ENCODE data around the gene FAM83C. TPM values are rescaled to one million over a fixed set of nuclear protein-coding genes. Genes with fewer than 3 reads are reported as not detected.

FAM83C gene
- total RNA-seq, 1 donor from 2014 or later: not detected

- Mint-ChIP-seq H3K27ac (ENCODE audit: unreplicated experiment) (peak overlapping the region; percentile 38), H3K27me3 (ENCODE audit: unreplicated experiment) (peaks cover 2% of the 10 kb centered on the region), H3K4me1 (ENCODE audit: low read depth, unreplicated experiment) (peaks cover 3% of the 10 kb centered on the region)
Measured at GRCh38 chr20:35307666-35308653, 15.7 kb upstream of the FAM83C start.

GRCh38 chr20:35306931-35307517 lies 14.8 kb upstream of the FAM83C start:
- peak; percentile 76 for DNase-seq
- TF ChIP-seq, protein P1, sequence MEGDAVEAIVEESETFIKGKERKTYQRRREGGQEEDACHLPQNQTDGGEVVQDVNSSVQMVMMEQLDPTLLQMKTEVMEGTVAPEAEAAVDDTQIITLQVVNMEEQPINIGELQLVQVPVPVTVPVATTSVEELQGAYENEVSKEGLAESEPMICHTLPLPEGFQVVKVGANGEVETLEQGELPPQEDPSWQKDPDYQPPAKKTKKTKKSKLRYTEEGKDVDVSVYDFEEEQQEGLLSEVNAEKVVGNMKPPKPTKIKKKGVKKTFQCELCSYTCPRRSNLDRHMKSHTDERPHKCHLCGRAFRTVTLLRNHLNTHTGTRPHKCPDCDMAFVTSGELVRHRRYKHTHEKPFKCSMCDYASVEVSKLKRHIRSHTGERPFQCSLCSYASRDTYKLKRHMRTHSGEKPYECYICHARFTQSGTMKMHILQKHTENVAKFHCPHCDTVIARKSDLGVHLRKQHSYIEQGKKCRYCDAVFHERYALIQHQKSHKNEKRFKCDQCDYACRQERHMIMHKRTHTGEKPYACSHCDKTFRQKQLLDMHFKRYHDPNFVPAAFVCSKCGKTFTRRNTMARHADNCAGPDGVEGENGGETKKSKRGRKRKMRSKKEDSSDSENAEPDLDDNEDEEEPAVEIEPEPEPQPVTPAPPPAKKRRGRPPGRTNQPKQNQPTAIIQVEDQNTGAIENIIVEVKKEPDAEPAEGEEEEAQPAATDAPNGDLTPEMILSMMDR (IDR thresholded peaks at IDR 0.05; ENCODE audit: partially characterized antibody, unreplicated experiment): peak; percentile 65
- Mint-ChIP-seq H3K4me1 (ENCODE audit: low read depth, unreplicated experiment) (peaks cover 3% of the 10 kb centered on the region), H3K27ac (ENCODE audit: unreplicated experiment) (no peak overlapping the region), H3K9me3 (ENCODE audit: unreplicated experiment) (peaks cover 2% of the 10 kb centered on the region), H3K27me3 (ENCODE audit: unreplicated experiment) (peaks cover 2% of the 10 kb centered on the region), H3K4me3 (ENCODE audit: unreplicated experiment) (no peak overlapping the region), H3K36me3 (ENCODE audit: unreplicated experiment) (no peaks in the 10 kb centered on the region)

More at GRCh38 chr20:35307666-35308653, 15.7 kb upstream of the FAM83C start:
- H3K36me3 Mint-ChIP-seq (ENCODE audit: unreplicated experiment): no peaks in the 10 kb centered on the region
- no peak overlapping the region for H3K4me3 Mint-ChIP-seq (ENCODE audit: unreplicated experiment)
- DNase-seq: no peak
- peaks cover 2% of the 10 kb centered on the region for H3K9me3 Mint-ChIP-seq (ENCODE audit: unreplicated experiment)
- TF ChIP-seq, protein P1 (IDR thresholded peaks at IDR 0.05; ENCODE audit: partially characterized antibody, unreplicated experiment): no peak

DNA sequence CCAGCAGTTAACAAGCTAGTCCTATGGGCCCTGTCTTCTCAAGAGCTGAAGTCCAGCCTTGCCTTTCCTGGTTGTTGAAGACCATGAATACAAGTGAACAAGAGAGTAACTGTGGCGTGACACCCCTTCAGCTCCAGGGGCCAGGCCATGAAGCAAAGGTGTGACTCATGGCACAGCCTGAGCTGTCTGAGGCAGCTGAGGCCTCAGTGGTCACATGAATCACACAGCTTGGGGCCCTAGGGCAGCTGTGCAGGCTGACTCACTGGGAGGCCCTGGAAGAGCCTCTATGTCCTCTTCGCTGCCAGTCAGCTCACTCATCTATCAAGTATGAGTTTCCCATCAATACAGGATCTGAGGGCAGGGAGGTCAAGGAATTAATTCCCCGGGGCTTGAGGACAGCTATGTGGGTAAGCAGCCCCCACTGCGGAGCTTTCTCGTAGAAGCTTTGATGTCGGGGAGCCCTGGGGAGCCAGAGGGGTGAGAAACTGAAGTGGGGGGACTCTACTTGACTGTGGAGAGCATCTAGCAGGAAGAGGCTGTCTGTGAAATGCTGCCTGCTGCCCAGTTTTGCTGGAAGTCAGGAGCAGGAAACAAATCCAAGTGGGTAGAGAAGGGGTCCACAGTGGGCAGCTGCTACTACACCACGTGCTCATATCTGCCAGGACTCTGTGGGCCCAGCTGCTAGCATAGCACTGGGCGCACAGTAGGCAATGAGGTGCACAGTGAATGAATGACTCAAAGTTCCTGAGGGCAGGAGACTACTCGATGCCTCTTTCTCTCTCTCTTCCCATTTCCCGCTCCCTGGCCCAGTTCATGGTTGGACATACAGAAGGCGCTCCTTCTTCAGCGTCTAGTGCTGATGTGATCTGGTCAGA lies 13.7 kb upstream of the FAM83C start:
- DNase-seq: no peak
- TF ChIP-seq, protein P1 (IDR thresholded peaks at IDR 0.05; ENCODE audit: partially characterized antibody, unreplicated experiment): no peak
- H3K4me3 Mint-ChIP-seq (ENCODE audit: unreplicated experiment): no peak overlapping the region
- H3K36me3 Mint-ChIP-seq (ENCODE audit: unreplicated experiment): no peaks in the 10 kb centered on the region
- H3K9me3 Mint-ChIP-seq (ENCODE audit: unreplicated experiment): no peaks in the 10 kb centered on the region
- H3K27me3 Mint-ChIP-seq (ENCODE audit: unreplicated experiment): peaks cover 2% of the 10 kb centered on the region
- H3K27ac Mint-ChIP-seq (ENCODE audit: unreplicated experiment): no peak overlapping the region
- H3K4me1 Mint-ChIP-seq (ENCODE audit: low read depth, unreplicated experiment): peaks cover 3% of the 10 kb centered on the region

GRCh38 chr20:35304956-35305355 lies 12.7 kb upstream of the FAM83C start:
- DNase-seq: no peak
- Mint-ChIP-seq H3K27me3 (ENCODE audit: unreplicated experiment) (peaks cover 2% of the 10 kb centered on the region), H3K4me1 (ENCODE audit: low read depth, unreplicated experiment) (peaks cover 6% of the 10 kb centered on the region), H3K27ac (ENCODE audit: unreplicated experiment) (no peak overlapping the region), H3K4me3 (ENCODE audit: unreplicated experiment) (no peak overlapping the region), H3K36me3 (ENCODE audit: unreplicated experiment) (no peaks in the 10 kb centered on the region), H3K9me3 (ENCODE audit: unreplicated experiment) (no peaks in the 10 kb centered on the region)
- TF ChIP-seq, protein P1 (IDR thresholded peaks at IDR 0.05; ENCODE audit: partially characterized antibody, unreplicated experiment): no peak
